ENCODE measurements around the gene CACNA1I. TPM values are rescaled to one million over a fixed set of nuclear protein-coding genes. Genes with fewer than 3 reads are reported as not detected.

CACNA1I gene
- total and polyA plus RNA-seq, 2 donors (not counting 3 experiments of a cell fraction or from before 2014, with no cell fraction given), result not detected

DNA sequence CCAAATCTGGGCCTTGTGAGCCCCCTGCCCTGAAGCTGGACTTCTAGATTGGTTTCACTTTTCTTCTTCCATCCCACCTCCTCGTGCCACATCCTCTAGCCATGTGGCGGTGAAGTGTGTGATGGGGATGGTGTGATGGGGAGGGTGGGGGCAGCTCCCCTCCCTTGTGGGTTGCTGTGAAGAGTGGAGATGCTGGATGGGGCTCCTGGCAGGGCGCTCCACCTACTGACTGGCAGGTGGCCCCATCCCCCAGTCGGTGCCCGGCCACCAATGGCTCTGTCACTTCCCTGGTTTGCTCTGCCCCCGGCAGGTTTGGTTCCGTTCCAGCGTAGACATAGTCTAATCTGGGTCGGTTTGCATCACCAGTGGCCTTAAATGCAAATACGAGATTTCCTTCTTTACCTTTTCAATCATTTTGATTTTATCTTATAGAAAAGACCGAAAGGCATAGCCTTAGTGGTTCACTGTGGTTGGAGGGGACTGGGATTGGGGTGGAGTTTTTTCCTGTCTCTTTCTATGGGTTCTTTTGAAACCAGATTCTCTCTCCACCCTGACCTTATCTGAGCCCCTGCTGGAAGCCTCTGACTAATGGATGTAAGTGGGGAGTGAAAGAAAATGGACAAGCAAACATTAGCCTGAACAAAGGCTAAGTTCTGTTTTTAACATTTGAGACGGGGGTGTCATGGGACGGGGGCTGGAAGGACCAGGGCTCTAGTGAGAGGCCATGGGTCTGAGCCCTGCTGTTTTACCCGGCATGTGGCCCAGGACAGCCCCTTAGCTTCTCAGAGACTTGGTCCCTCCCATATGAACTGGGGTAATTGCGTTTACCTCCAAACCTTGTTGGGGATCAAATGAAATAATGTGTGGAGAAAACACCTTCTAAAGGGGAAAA, 149.3 kb downstream of the CACNA1I start:
- dilution Hi-C loops (cut with MboI; ENCODE audit: extremely low pct_ligation_motif_present, low sequenced_read_pairs), result no loop called here
- Histone ChIP-seq H4K20me1 (replicated peaks; ENCODE audit: control insufficient read depth, extremely low read depth, insufficient read depth, low read length) (no peaks in the 10 kb centered on the region), H3K4me3 (replicated peaks in 1 of 3; ENCODE audit: insufficient read depth in 1 of 3, low read depth in 1 of 3, low read length in 3 of 3) (no peak overlapping the region), H3K4me2 (ENCODE audit: insufficient read depth, low read length) (no peak overlapping the region), H3K36me3 (ENCODE audit: control insufficient read depth in 2 of 2, extremely low read depth in 1 of 2, insufficient read depth in 2 of 2, low read length in 2 of 2) (no peaks in the 10 kb centered on the region), H3K9ac (replicated peaks; ENCODE audit: extremely low read depth, insufficient read depth, low read length) (no peak overlapping the region), H3K9me3 (replicated peaks; ENCODE audit: control insufficient read depth, insufficient read depth, low read length) (no peaks in the 10 kb centered on the region), H3K27me3 (ENCODE audit: control insufficient read depth in 2 of 2, insufficient read depth in 2 of 2, low read length in 2 of 2) (peaks cover 4 to 5% of the 10 kb centered on the region in 2 experiments), H3K27ac (ENCODE audit: insufficient read depth, low read depth, low read length) (no peak overlapping the region), H2AFZ (ENCODE audit: low read depth, low read length) (no peak overlapping the region), H3K4me1 (ENCODE audit: control insufficient read depth, extremely low read depth, insufficient read depth, low read length) (no peaks in the 10 kb centered on the region), H3K79me2 (ENCODE audit: control insufficient read depth, insufficient read depth, low read length) (no peaks in the 10 kb centered on the region), H3K9me1 (replicated peaks; ENCODE audit: control insufficient read depth, extremely low read depth, insufficient read depth, low read length) (no peaks in the 10 kb centered on the region)
- TF ChIP-seq FOS (IDR thresholded peaks at IDR 0.05; ENCODE audit: borderline replicate concordance, insufficient read depth, low read length), result no peak
- no peak for TF ChIP-seq GATA2 (IDR thresholded peaks at IDR 0.05; ENCODE audit: insufficient read depth, insufficient read length, low read depth, low read length)
- TF ChIP-seq, protein P1, sequence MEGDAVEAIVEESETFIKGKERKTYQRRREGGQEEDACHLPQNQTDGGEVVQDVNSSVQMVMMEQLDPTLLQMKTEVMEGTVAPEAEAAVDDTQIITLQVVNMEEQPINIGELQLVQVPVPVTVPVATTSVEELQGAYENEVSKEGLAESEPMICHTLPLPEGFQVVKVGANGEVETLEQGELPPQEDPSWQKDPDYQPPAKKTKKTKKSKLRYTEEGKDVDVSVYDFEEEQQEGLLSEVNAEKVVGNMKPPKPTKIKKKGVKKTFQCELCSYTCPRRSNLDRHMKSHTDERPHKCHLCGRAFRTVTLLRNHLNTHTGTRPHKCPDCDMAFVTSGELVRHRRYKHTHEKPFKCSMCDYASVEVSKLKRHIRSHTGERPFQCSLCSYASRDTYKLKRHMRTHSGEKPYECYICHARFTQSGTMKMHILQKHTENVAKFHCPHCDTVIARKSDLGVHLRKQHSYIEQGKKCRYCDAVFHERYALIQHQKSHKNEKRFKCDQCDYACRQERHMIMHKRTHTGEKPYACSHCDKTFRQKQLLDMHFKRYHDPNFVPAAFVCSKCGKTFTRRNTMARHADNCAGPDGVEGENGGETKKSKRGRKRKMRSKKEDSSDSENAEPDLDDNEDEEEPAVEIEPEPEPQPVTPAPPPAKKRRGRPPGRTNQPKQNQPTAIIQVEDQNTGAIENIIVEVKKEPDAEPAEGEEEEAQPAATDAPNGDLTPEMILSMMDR (IDR thresholded peaks at IDR 0.05; ENCODE audit: extremely low read depth in 1 of 2, insufficient read depth in 1 of 2, low read depth in 1 of 2, low read length in 2 of 2), result no peak
- no peak for TF ChIP-seq POLR2A (IDR thresholded peaks at IDR 0.05; ENCODE audit: low read depth, low read length)
- no peak for TF ChIP-seq POLR2AphosphoS5 (IDR thresholded peaks at IDR 0.05; ENCODE audit: insufficient read depth, low read depth, low read length)
- TF ChIP-seq, protein P2, sequence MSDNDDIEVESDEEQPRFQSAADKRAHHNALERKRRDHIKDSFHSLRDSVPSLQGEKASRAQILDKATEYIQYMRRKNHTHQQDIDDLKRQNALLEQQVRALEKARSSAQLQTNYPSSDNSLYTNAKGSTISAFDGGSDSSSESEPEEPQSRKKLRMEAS (IDR thresholded peaks at IDR 0.05; ENCODE audit: insufficient read depth, insufficient read length), result no peak
- no peak for TF ChIP-seq MYC (IDR thresholded peaks at IDR 0.05; ENCODE audit: low read depth, low read length)
- TF ChIP-seq EZH2 (IDR thresholded peaks at IDR 0.05; ENCODE audit: borderline replicate concordance, low read depth, low read length, severe bottlenecking), result no peak
- TF ChIP-seq JUN (IDR thresholded peaks at IDR 0.05; ENCODE audit: borderline replicate concordance, insufficient read depth, insufficient read length, low read depth), result no peak
- intact Hi-C loops (cut with micrococcal nuclease), result no loop called here
- FAIRE-seq (no peak), DNase-seq (ENCODE audit: low read depth, low spot score) (no peak)
- BruUV-seq (replicated peaks), result no TSS peak
- POLR2A ChIA-PET, result no interaction called here
- CTCF ChIA-PET, result no interaction called here
